Hepatocyte (in vitro differentiated cells): ENCODE results near the gene SNED1. TPM values are rescaled to one million over a fixed set of nuclear protein-coding genes. Genes with fewer than 3 reads are reported as not detected.

Source experiments
- DNase-seq: peaks from one replicate; pipeline ENCODE4 v3.0.0-alpha.2; 2016; ENCODE audit warnings: low spot score
- H2AFZ ChIP-seq: fragments of 200-600 bp; sonication (generic); 2 replicates; pipeline ENCODE4 v1.6.0; 2016; ENCODE audit warnings: antibody characterized with exemption, mild to moderate bottlenecking
- H3K27ac ChIP-seq: fragments of 200-600 bp; sonication (generic); 2 replicates; pipeline ENCODE4 v1.5.1; 2016; ENCODE audit warnings: mild to moderate bottlenecking
- H3K27me3 ChIP-seq: fragments of 200-600 bp; sonication (generic); 2 replicates; pipeline ENCODE4 v1.6.1; 2016
- H3K36me3 ChIP-seq: fragments of 200-600 bp; sonication (generic); replicated peaks from 2 replicates; pipeline ENCODE4 v1.5.1; 2016; ENCODE audit warnings: low read depth; ENCODE audit not compliant: insufficient read depth
- H3K4me1 ChIP-seq: fragments of 200-600 bp; sonication (generic); 2 replicates; pipeline ENCODE4 v1.5.1; 2016; ENCODE audit warnings: mild to moderate bottlenecking, moderate library complexity; ENCODE audit not compliant: insufficient read depth
- H3K4me2 ChIP-seq: fragments of 200-600 bp; sonication (generic); 2 replicates; pipeline ENCODE4 v1.6.0; 2016
- H3K4me3 ChIP-seq: fragments of 200-600 bp; sonication (generic); 2 replicates; pipeline ENCODE4 v1.5.1; 2016; ENCODE audit warnings: mild to moderate bottlenecking
- H3K79me2 ChIP-seq: fragments of 200-600 bp; sonication (generic); 2 replicates; pipeline ENCODE4 v1.6.0; 2017; ENCODE audit warnings: mild to moderate bottlenecking
- H3K9me2 ChIP-seq: fragments of 200-600 bp; sonication (generic); replicated peaks from 2 replicates; pipeline ENCODE4 v1.6.0; 2017; ENCODE audit warnings: mild to moderate bottlenecking; ENCODE audit not compliant: insufficient read depth
- H3K9me3 ChIP-seq: fragments of 200-600 bp; sonication (generic); 2 replicates; pipeline ENCODE4 v1.5.1; 2016; ENCODE audit warnings: low read depth, mild to moderate bottlenecking
- H4K20me1 ChIP-seq: fragments of 200-600 bp; sonication (generic); 2 replicates; pipeline ENCODE4 v1.6.0; 2016; ENCODE audit warnings: mild to moderate bottlenecking; ENCODE audit not compliant: insufficient read depth, poor library complexity, severe bottlenecking
- EZH2 ChIP-seq: fragments of 200-600 bp; sonication (generic); IDR thresholded peaks from 2 replicates; pipeline ENCODE4 v1.6.1; 2016; ENCODE audit warnings: antibody characterized with exemption, mild to moderate bottlenecking, borderline replicate concordance
- EZH2phosphoT487 ChIP-seq: fragments of 200-600 bp; sonication (generic); IDR thresholded peaks from one replicate; pipeline ENCODE4 v1.6.1; 2018; ENCODE audit warnings: antibody characterized with exemption, mild to moderate bottlenecking, low read depth, moderate library complexity; ENCODE audit not compliant: unreplicated experiment, severe bottlenecking
- WGBS: methylation state at CpG from one replicate; pipeline ENCODE4 v1.1.6; 2016; ENCODE audit warnings: low lambda C conversion rate; ENCODE audit errors: missing lambda C conversion rate; 5-methylcytosine and 5-hydroxymethylcytosine counted together
- polyA plus RNA-seq: library from polyadenylated mRNA; unstranded; fragments of >200 nt; fragmentation: Nextera tagmentation; extraction: Ambion mirVana; gene quantifications from 2 replicates; pipeline ENCODE4 v1.2.1, GENCODE V29; 2016
- total RNA-seq: library from RNA; depleted of rRNA; stranded (reverse); fragments of >200 nt; gene quantifications from 2 replicates; pipeline ENCODE4 v1.2.3, GENCODE V29; 2014
- TF ChIP-seq, protein P1 (sequence below): fragments of 200-600 bp; sonication (generic); IDR thresholded peaks from 2 replicates; pipeline ENCODE4 v1.5.1; 2016; ENCODE audit warnings: antibody characterized with exemption, mild to moderate bottlenecking; ENCODE audit not compliant: poor library complexity

SNED1 gene
- total and polyA plus RNA-seq, 2 experiments from 2014 or later, result 4.6 to 6.5 TPM

DNA sequence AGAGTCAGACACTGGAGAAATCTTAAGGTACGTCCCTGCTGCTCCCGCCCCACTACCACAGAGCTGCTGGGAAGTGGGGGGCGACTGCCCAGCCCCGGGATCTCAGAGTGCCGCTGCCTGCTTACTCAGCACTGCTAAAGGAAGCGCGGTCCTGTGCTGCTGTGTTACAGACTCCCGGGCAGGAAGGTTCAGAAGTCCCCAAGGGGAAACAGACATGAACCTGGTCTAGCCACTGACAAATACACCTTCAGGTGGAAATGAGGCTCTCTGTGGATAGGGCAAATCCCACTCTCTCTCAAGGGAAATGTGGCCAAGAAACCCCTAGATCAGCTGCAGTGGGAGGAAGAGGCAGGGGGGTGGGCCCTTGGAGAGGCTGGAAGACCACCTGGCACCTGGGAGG, 90.0 kb downstream of the SNED1 start:
- Histone ChIP-seq H3K4me1 (no peaks in the 10 kb centered on the region), H3K27ac (no peak overlapping the region), H4K20me1 (peaks cover 7% of the 10 kb centered on the region), H2AFZ (no peak overlapping the region), H3K27me3 (no peaks in the 10 kb centered on the region), H3K9me3 (no peaks in the 10 kb centered on the region), H3K79me2 (no peaks in the 10 kb centered on the region), H3K36me3 (peaks cover 6% of the 10 kb centered on the region), H3K4me2 (no peak overlapping the region), H3K4me3 (no peak overlapping the region), H3K9me2 (no peaks in the 10 kb centered on the region)
- WGBS, result 98% methylated on average over 8 of the region's 8 CpGs
- DNase-seq, result no peak
- no peak for TF ChIP-seq EZH2
- TF ChIP-seq, protein P1, sequence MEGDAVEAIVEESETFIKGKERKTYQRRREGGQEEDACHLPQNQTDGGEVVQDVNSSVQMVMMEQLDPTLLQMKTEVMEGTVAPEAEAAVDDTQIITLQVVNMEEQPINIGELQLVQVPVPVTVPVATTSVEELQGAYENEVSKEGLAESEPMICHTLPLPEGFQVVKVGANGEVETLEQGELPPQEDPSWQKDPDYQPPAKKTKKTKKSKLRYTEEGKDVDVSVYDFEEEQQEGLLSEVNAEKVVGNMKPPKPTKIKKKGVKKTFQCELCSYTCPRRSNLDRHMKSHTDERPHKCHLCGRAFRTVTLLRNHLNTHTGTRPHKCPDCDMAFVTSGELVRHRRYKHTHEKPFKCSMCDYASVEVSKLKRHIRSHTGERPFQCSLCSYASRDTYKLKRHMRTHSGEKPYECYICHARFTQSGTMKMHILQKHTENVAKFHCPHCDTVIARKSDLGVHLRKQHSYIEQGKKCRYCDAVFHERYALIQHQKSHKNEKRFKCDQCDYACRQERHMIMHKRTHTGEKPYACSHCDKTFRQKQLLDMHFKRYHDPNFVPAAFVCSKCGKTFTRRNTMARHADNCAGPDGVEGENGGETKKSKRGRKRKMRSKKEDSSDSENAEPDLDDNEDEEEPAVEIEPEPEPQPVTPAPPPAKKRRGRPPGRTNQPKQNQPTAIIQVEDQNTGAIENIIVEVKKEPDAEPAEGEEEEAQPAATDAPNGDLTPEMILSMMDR, result no peak
- TF ChIP-seq EZH2phosphoT487, result no peak

DNA sequence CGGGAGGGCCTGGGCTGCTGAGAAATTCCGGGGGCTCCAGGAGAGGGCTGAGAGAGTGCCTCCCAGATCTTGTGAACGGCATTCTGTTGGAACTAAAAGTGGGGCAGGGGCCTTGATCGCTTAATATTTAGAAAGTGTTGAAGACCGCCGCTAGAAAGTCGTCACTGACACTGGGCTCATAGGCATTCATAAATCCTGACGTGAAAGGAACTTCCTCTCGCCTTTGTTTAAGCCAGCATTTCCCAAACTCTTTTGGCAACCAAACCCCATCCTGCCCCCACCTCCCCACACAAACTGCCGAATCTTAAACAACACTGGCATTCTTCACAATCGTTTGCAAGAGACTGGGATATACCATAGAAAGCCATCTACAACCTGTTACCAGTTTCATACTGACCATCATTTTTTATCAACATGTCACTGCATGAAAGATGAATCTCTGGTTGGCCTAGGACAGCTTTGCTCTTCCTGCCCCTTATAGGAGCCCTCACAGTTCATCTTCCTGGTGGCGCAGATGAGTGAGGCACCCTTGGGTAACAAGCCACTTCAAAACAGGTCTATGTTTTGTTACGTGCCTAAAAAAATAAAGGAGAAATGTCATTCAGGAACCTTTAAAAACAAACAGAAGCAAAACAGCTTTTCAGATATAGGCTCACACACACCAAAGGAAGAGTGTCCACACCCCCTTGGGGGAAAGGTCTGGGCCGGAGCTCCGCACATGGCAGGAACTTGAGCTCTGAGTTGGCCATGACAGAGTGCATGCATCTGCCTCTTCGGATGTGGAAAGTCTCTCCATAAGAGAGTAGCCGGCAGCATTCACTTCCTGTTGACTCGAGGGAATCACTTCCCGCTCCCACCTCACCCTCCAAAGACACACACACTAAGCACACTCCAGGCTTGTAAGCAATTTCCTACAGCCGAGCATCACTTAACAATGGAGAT, 90.6 kb downstream of the SNED1 start:
- DNase-seq, result no peak
- Histone ChIP-seq H3K9me3 (no peaks in the 10 kb centered on the region), H3K79me2 (no peaks in the 10 kb centered on the region), H3K27ac (no peak overlapping the region), H3K36me3 (peaks cover 6% of the 10 kb centered on the region), H3K4me2 (no peak overlapping the region), H3K27me3 (no peaks in the 10 kb centered on the region), H4K20me1 (peaks cover 7% of the 10 kb centered on the region), H2AFZ (no peak overlapping the region), H3K4me1 (peaks cover 4% of the 10 kb centered on the region), H3K4me3 (no peak overlapping the region), H3K9me2 (no peaks in the 10 kb centered on the region)
- 96% methylated on average over 20 of the region's 20 CpGs for WGBS
- TF ChIP-seq, protein P1, result no peak
- TF ChIP-seq EZH2phosphoT487 (no peak), EZH2 (no peak)

DNA sequence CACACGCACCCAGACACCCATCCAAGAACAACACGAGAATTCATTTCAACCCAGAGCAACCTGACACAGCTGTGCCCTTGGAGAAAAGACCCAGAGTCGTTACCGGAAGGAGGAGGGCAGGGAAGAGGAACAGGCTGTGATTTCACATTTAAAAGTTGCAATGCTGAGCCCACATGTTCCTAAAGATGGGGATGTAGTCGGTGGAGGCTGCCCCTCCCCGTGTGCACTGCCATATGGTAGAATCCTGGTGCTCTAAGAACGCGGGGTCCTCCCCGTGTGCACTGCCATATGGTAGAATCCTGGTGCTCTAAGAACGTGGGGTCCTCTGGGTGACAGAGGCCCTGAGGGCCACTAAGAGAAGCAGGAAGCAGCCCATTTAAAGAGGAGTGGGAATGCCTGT, 92.8 kb downstream of the SNED1 start:
- 90% methylated on average over 10 of the region's 10 CpGs for WGBS
- Histone ChIP-seq H3K36me3 (peaks cover 6% of the 10 kb centered on the region), H3K4me3 (no peak overlapping the region), H4K20me1 (peaks cover 15% of the 10 kb centered on the region), H3K79me2 (no peaks in the 10 kb centered on the region), H3K9me2 (no peaks in the 10 kb centered on the region), H3K27me3 (no peaks in the 10 kb centered on the region), H3K4me2 (no peak overlapping the region), H3K27ac (no peak overlapping the region), H3K4me1 (peaks cover 4% of the 10 kb centered on the region), H3K9me3 (no peaks in the 10 kb centered on the region), H2AFZ (no peak overlapping the region)
- no peak for DNase-seq
- TF ChIP-seq EZH2phosphoT487, result no peak
- TF ChIP-seq EZH2, result no peak
- TF ChIP-seq, protein P1, result no peak
